HG02840 (cell line): ENCODE results near the gene PFN1.

Experiments
- ATAC-seq: cut with Tn5 transposase; IDR thresholded peaks from one replicate; pipeline ENCODE4 v1.9.1; 2021; ENCODE audit warnings: mild to moderate bottlenecking, moderate library complexity, moderate number of reproducible peaks; ENCODE audit not compliant: unreplicated experiment, low FRiP score

PFN1 gene

GRCh38 chr17:4948166-4948930 lies at the start of gene PFN1:
Gene PFN1, minus strand, starts transcription at chr17:4948530. Its CDS starts 136 bp downstream, at chr17:4948394.
- peak; percentile 28 for ATAC-seq

- peak; percentile 77 for ATAC-seq
Observed at GRCh38 chr17:4997302-4998026, 49.1 kb upstream of the PFN1 start, which contains the start of the genes INCA1 and KIF1C. Gene INCA1, minus strand, starts transcription at chr17:4997522. Its CDS starts 3,085 bp downstream, at chr17:4994437. Gene KIF1C, plus strand, starts transcription at chr17:4997950. Its CDS starts 2,297 bp downstream, at chr17:5000247.

- no peak for ATAC-seq
Observed at GRCh38 chr17:4994081-4994595, 45.8 kb upstream of the PFN1 start.

- ATAC-seq, result no peak
Observed at GRCh38 chr17:4987767-4988567, 39.6 kb upstream of the PFN1 start.

- ATAC-seq, result peak; percentile 65
Observed at GRCh38 chr17:4986951-4987766, 38.8 kb upstream of the PFN1 start, which contains the start of gene CAMTA2. Gene CAMTA2, minus strand, starts transcription at chr17:4987675. Its CDS starts 1,453 bp downstream, at chr17:4986222.

- no peak for ATAC-seq
Observed at GRCh38 chr17:4986403-4986802, 38.1 kb upstream of the PFN1 start.

- ATAC-seq, result no peak
Observed at GRCh38 chr17:4982305-4982704, 34.0 kb upstream of the PFN1 start.

GRCh38 chr17:4980644-4981216 lies 32.4 kb upstream of the PFN1 start:
- no peak for ATAC-seq

GRCh38 chr17:4978726-4979125 lies 30.4 kb upstream of the PFN1 start:
- ATAC-seq, result no peak

- ATAC-seq, result no peak
Observed at GRCh38 chr17:4974115-4974670, 25.9 kb upstream of the PFN1 start.

GRCh38 chr17:4973256-4974114 lies 25.2 kb upstream of the PFN1 start:
- ATAC-seq, result no peak

GRCh38 chr17:4972752-4973151 lies 24.4 kb upstream of the PFN1 start:
- no peak for ATAC-seq

- ATAC-seq, result no peak
Observed at GRCh38 chr17:4972322-4972721, 24.0 kb upstream of the PFN1 start.

GRCh38 chr17:4971826-4972225 lies 23.5 kb upstream of the PFN1 start:
- ATAC-seq, result no peak

- no peak for ATAC-seq
Observed at GRCh38 chr17:4970273-4970672, 21.9 kb upstream of the PFN1 start.

- ATAC-seq, result no peak
Observed at GRCh38 chr17:4969551-4970173, 21.3 kb upstream of the PFN1 start.

- no peak for ATAC-seq
Observed at GRCh38 chr17:4969047-4969550, 20.8 kb upstream of the PFN1 start.
